Stimulated activated CD4-positive, alpha-beta T cell treated with anti-CD3 and anti-CD28 coated beads, Interleukin-4, amount 100 ng/mL, for 4 hours (primary cell): ENCODE results near the gene ZNF239.
"Not testable (repeated sequence)": the region's sequence is repeated elsewhere in the genome, so short reads cannot be mapped to it uniquely, and the experiment has no call there.

Experiments used
- DNase-seq, 2 experiments: peaks; one replicate each; pipeline ENCODE4 v3.0.0-alpha.2; 2020

The ZNF239 gene

GRCh38 chr10:43576062-43576461 is 1.6 kb upstream of the ZNF239 start:
- DNase-seq, result no peak

DNA sequence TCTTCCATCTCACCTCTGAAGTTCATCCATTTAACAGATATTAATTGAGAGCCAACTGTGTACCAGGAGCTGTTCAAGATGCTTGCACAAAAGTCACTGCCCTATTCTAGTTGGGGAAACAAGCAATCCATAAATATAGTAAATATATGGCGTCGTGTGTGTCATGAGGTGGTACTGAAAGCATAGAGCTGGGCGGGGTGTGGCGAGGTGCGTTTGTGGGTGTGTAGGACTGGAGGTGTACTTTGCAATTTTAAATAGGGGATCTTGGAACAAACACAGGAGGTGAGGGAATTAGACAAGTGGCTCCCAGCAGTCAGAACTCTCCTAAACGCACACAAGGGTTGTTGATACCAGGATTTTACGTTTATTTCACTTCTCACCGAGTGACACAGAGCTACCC is 490 bp upstream of the ZNF239 start:
- no peak for DNase-seq

GRCh38 chr10:43573250-43574000 is 991 bp downstream of the ZNF239 start:
- peak in 1 of 2 experiments; percentile 35 for DNase-seq

DNA sequence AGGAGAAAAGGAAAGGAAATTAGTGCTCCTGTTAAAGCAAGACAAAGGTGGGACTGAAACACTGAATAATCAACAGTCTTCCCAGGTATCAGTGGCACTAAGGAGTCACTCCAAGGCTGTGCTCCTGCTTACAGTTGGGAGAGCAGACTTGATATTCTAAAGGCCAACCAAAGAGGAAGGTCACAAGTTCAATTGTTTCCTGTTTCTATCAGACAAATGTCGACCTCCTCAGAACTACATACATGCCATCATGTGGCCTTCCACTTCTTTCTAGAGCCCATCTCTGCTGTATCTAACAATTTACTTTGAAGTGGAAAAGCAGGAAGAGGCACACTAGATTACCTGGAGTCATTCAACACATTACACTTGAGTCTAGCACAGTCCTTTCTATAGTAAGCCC is 3.4 kb downstream of the ZNF239 start:
- DNase-seq, result no peak

DNA sequence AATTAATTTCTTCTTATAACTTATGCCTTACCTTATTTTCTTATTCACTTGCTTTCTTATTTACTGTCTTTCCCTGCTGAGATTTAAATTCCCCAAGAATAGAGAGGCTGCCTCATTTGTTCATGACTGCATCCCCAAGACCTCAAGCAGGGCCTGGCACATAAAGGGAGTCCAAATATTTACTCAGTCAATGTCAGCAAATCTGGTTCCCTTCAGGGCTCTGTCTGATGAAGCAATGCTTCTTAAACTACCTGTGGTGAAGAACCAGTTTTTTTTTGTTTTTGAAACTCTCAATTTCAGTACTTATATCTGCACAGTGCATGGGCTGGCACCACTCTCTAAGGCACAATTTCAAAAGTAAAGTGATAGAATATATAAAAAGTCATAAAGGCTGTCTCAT is 4.7 kb downstream of the ZNF239 start:
- DNase-seq, result no peak

GRCh38 chr10:43557214-43557613 is 17.2 kb downstream of the ZNF239 start:
- DNase-seq, result no peak

- DNase-seq, result not testable (repeated sequence)
These were observed 30.7 kb downstream of the ZNF239 start for GRCh38 chr10:43543746-43544145.

- no peak for DNase-seq
These were observed 49.8 kb downstream of the ZNF239 start for GRCh38 chr10:43524434-43525247.
